NOMO-1 (cell line): Measurements from ENCODE around the gene GALNT5.
A peak's percentile ranks its signal among the peaks of the same experiment; 100 is the strongest.

Experiments used
- DNase-seq, 2 experiments: peaks; one replicate each; lab custom pipeline; 2025; ENCODE audit not compliant: unreplicated experiment in 2 of 2; lab: John Stamatoyannopoulos, UW

GALNT5 gene

DNA sequence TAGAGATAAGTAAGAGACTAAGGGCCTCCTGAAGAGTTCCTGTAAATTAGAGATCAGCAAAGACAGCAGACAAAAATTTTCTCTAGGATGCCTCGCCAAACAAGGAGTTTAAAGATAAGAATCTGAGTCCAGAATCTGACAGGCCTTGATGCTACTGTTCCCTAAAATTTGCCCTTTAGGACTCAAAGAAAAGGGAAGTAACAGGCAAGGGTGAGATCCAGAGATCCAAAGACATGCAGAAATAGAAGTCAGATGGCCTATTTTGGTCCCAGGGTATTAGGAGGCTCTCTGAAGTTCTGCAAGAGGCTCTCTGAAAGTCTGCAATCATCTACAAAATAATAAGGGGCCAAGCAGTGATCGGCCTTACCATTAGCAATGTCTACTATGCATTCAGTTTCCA is 33.0 kb downstream of the GALNT5 start:
- no peak for DNase-seq

DNA sequence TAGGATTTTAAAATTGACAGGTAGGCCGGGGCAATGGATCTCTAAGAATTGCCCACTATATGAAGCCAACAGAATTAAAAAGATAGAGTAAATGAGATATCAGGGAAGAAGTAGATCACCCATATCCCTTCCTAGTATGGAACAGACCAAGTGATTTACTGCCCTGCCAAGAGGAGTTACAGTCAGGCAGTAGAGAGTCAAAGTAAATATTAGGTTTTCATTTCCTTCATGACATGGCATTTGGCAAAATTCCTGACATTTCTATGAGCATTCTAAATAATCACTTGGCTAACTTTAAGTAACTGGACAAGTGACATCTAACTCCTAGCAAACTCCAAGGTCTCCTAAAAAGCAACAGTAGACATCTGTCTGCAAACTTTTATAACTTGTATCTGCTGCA is 33.5 kb downstream of the GALNT5 start:
- DNase-seq, result no peak

GRCh38 chr2:157292853-157293252 is 35.3 kb downstream of the GALNT5 start:
- DNase-seq, result no peak

GRCh38 chr2:157296490-157296889 is 39.0 kb downstream of the GALNT5 start:
- DNase-seq, result no peak

- no peak for DNase-seq
Measured at GRCh38 chr2:157296958-157297357, 39.5 kb downstream of the GALNT5 start.

GRCh38 chr2:157301307-157301706 is 43.8 kb downstream of the GALNT5 start:
- no peak for DNase-seq

DNA sequence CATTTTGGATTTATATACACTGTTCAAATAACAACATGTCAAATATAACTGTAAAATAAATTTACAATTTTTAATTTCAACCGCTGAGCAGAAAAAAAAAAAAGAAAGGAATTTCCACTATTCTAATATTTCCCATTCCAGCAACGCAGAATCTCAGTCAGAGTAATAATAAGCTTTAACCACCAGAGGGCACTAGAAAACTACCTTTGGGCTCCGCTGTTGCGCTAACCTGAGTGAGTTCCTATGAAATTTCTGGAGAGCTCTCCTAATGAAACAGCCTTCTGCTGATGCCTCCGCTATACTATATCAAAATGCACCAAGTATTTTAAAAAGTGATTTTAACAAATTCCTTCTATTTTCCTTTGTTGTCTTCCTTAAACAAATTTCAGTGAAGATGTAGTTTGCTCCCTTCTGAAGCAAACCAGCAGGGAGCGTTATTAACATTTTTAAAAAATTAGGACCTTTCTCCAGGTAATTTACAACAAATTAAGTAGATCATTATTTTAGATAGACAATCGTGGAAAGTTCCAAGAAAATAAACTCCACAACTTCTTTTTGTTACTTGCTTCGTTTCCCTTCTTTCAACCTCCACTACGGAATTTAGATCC is 45.1 kb downstream of the GALNT5 start:
- DNase-seq, result peak in 1 of 2 experiments; percentile 62

GRCh38 chr2:157303612-157304011 is 46.1 kb downstream of the GALNT5 start:
- no peak for DNase-seq

GRCh38 chr2:157304811-157305722 is 47.6 kb downstream of the GALNT5 start:
- DNase-seq, result no peak

- DNase-seq, result no peak
Measured at GRCh38 chr2:157305723-157306110, 48.2 kb downstream of the GALNT5 start.

DNA sequence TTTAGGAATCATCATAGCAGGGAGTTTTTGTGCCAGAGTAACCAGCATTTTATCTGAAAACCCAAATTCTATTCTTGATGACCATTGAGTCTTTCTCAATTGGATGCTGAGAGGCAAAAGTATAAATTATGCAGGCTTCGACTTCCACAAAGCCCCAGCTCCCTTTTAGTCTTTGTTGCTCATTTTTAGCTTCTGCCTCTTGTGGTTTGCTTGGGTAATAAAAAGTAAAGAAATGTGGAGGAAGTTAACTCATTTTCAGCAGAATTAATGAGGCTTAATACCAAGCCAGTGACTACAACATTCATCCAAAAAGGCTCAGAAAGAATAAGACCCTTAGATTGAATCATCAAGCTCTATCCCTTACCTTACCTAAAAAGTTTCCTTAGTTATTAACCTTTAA is 49.5 kb downstream of the GALNT5 start:
- peak; percentile 72 to 83 for DNase-seq

DNA sequence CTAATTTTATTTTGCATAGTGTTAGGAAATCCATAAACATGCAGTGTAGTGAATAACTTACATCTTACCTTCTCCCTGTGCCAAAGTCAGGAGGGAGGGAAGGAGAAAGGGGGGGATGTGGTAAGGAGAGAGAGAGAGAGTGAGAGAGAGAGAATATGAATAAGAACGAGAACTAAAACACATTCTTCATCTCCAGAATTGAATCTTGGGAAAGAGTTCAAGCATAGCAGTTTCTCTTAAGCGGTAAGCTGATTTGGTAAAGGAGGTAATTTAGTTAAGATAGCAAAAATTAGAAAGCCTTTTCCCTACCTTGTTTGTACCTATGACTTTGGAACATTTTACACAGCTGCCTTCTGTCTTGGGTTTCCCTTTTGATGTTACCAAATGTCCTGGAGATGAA is 52.4 kb downstream of the GALNT5 start:
- DNase-seq, result no peak

DNA sequence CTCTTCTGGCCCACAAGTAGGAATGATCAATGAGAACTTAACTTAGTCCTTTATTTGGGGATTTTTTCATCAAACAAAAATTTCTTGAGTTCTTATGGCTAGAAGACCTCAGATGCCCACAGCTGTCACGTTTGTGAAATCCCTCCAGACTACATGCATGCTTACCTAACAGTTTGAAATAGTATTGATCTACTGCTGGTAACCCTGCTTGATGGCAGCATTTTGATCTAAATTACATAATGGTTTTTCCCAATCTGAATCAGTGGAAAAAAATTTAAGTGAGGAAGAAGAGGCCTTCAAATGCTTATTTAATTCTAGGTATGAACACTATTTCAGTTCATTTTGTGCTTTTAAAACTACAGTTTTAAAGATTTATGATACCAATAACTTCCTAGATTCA is 54.2 kb downstream of the GALNT5 start:
- DNase-seq, result no peak

DNA sequence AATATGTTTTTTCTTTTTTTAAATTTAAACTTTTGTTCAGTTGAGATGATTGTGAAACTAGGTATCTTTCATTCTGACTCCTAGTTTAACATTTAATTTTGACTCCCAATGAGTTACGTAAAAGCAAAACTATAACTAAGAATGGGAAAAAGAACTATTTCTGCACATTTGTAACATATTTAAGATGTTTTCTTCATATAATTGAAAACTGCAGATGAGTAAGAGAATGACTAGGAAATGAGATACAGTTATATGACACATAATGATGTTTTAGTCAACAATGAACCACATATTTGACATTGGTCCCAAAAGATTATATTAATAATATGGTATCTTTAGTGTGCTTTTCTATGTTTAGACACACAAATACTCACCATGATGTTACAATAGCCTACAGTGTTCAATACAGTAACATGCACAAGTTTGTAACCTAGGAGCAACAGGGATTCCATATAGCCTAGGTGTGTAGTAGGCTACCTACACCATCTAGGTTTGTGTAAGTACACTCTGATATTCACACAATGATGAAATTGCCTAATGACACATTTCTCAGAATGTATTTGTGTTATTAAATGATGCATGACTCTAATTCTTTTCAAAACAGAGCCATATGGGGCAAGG is 55.5 kb downstream of the GALNT5 start:
- DNase-seq, result no peak

GRCh38 chr2:157315901-157316300 is 58.4 kb downstream of the GALNT5 start:
- DNase-seq, result no peak

GRCh38 chr2:157318884-157319283 is 61.4 kb downstream of the GALNT5 start:
- no peak for DNase-seq

DNA sequence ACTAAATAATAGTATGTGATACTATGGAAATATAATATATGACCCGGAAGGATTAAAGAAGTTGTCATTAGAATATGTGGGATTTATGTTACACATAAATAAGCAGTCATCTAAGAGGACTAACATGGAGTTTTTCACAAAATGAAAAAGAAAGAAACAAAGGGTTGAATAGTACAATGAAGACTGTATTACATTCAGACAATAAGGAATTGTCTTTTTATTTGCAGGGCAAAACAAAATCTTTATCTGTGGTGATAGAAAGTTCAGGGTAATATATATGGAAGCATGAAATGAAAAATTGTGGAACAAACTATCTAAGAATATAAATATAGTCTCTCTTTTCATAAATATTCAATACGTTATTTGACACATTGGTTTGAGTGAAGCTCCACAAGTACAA is 62.3 kb downstream of the GALNT5 start:
- no peak for DNase-seq

DNA sequence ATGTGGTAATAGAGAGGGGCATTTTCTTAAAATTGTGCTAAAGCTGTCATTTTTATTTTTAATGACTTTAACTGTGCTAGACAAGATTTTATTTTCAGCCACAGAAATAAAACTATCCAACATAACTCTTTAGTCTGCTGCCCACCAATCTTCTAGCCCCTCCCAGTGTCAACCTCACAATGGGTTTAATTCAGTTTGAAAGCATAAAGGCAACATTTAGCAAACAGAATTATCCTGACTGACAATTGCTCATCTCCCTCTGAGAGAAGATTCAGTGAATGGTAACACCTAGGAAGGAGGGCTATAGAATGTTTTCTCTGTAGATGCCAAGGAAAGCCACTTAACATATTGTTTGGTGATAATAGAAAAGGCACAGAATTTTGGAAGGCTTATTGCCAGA is 62.9 kb downstream of the GALNT5 start:
- DNase-seq, result no peak

DNA sequence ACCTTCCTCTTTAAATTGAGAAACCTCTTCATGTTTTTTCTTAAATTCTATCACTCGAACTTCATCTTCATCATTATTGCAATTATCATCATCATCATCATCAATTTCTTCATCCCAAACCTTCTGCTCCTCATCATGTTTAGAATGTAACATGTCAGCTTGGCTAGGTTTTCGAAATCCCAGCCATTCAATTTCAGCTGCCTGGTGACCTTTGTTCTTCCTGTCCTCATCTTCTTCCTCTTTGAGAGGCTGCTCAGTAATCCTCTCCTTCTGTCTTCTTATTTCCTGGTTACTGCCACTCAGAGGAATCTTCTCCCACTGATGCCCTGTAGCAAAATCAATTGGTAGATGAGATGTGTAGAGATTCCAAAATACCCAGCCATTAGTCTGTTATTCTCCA is 64.0 kb downstream of the GALNT5 start:
- peak in 1 of 2 experiments; percentile 77 for DNase-seq

DNA sequence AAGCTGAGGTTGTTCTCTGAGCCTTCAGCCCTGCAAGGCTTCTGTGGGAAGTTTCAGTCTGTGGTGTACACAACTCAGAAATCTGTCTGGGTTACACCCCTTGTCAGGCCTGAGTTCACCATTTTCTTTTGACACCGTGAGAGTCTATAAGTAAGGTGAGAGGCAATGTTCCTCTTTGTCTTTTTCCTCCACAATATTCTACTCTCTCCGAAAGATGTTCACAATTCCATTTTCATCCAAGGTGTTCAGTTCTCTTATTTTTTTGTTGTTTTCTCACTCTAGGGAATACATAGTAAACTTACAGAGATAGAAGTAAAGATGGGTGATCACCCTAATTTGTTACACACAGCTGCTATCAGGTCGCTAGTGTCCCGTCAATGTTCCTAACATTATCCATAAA is 64.9 kb downstream of the GALNT5 start:
- DNase-seq, result no peak

- no peak for DNase-seq
Measured at GRCh38 chr2:157324331-157324843, 66.9 kb downstream of the GALNT5 start.

- no peak for DNase-seq
Measured at GRCh38 chr2:157325786-157326185, 68.3 kb downstream of the GALNT5 start, which contains the start of gene ERMN. Gene ERMN (minus strand): TSS chr2:157325824. CDS start chr2:157325642, 182 bp downstream.
